RPMI8226 (cell line): Measurements from ENCODE around the gene QSER1.
A peak's percentile ranks its signal among the peaks of the same experiment; 100 is the strongest.
"Not testable (repeated sequence)": the region's sequence is repeated elsewhere in the genome, so short reads cannot be mapped to it uniquely, and the experiment has no call there.

Source experiments
- DNase-seq: peaks from one replicate; pipeline ENCODE4 v3.0.0-alpha.2; 2015

Gene QSER1

DNA sequence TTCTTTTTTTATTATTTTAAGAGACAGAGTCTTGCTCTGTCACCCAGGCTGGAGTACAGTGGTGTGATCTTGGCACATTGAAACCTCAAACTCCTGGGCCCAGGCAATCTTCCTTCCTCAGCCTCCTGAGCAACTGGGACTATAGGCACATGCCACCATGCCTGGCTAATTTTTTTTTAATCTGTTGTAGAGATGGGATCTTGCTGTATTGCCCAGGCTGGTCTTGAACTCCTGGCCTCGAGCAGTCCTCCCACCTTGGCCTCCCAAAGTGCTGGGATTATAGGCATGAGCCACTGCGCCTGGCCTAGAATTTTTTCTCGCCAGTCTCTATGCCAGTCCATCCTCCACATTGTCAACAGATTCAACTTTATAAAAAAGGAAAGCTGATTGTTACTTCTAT lies 44.7 kb downstream of the QSER1 start:
- not testable (repeated sequence) for DNase-seq

DNA sequence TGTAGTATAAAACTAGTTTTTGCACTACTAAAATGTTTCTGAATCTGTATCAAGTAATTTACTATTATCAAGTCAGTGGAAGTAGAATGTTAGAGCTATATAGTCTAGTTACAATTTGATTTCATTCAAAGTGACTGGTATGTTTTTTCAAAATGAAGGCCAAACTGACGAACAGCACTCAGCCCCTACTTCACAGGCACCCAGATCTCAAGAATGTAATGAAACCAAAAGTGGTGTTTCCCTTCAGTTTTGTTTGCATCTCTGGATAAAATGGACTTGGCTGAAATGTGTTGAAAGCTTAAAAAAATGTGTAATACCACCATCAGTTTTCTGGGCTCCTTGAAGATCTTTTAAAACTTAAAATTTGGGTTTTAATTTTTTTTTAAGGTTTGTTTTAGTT lies 46.4 kb downstream of the QSER1 start:
- DNase-seq = no peak

DNA sequence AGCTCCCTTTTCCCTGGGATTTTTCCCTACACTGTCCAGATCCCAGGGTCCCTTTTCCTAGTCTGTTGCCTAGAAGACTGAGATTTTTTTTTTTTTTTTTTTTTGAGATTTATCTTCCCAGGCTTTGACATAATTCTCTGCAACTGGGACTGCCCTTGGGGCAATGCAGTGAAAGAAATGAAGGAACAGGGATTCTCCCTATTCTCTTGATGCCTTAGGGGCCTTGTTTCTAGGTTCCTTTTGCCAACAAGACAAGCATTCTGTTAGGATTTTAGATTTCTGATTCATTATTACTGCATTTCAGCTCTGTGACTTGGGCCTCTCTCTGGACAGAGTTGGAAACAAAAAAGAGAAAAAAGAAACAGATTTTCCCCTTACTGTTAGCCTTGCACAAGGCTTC lies 47.3 kb downstream of the QSER1 start:
- DNase-seq = no peak

DNA sequence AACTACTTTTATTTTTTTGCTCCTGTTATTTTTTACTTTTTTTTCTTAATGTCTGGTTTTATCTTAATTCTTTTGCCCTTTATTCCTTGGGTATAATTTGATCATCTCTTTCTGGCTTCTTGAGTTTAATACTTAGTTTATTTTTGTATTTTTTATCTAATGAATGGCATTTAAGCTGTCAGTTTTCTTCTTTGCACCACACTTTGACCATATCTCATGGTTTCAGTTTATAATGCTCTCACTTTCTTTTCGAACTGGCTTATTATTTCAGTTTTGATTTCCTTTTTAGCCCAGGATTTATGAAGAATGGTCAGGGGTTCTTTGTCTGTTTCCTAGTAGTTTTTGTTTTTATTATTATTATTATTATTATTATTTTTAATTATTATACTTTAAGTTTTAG lies 48.3 kb downstream of the QSER1 start:
- no peak for DNase-seq

DNA sequence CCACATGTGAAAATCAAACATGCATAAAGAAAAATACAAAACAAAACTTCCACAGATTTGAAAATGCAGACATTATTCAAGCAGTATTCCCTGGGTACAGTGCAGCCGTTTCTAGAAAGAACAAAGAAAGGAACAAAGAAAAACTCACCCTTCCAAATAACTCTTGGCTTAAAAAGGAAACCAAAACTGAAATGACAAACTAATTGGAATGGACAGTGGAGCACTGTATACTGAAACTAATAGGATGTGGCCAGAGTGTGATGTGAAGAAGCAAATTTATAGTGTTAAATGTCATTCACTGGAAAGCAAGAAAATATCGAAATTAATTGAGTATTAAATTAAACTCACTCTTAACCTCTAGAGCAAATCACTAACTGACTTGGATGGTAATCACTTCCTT lies 55.4 kb downstream of the QSER1 start:
- no peak for DNase-seq

DNA sequence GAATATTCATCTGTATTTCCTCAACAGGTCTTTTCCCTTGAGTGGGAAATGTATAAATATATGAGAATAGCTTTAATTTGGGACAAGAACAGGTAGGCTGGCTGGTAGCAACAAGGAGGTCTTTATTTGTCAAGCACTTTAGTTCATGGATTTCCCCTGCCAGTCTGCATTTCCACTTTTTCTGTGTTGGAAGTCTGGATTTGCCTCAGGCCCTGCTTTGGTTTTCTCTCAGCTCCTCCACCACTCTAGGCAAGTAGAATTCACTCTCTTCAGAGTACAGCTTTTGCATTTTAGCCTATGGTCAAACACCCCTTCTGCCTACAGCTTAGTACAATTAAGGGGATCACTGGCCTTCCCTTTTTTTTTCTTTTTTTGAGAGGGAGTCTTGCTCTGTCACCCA lies 57.1 kb downstream of the QSER1 start:
- DNase-seq = no peak

DNA sequence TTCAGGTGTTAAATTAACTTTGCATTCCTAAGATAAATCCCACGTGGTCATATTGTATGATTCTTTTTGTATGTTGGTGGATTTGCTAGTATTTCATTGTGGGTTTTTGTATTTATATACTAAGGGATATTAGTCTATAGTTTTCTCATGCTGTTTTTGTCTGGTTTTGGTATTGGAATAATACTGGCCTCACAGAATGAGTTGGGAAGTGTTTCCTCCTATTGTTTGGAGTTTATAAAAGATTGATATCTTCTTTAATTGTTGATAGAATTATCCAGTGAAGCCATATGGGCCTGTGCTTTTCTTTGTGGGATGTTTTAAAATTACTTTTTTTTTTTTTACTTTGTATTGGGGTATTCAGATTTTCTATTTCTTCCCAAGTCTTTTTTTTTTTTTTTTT lies 59.8 kb downstream of the QSER1 start:
- no peak for DNase-seq

DNA sequence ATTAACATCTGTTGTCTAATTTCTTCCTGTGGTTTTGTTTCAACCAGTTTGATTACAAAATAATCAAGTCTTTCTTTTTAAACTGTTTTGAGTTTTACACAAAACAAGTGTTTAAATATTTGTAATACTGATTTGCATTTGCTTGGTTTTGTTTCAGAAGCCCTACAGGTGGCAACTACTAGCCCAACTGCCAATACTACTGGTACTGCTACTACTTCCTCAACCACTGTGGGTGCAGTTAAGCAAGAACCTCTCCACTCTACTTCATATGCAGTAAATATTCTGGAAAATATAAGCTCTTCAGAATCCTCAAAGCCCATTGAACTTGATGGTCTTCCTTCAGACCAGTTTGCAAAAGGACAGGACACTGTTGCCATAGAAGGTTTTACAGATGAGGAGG lies 61.1 kb downstream of the QSER1 start:
- no peak for DNase-seq

DNA sequence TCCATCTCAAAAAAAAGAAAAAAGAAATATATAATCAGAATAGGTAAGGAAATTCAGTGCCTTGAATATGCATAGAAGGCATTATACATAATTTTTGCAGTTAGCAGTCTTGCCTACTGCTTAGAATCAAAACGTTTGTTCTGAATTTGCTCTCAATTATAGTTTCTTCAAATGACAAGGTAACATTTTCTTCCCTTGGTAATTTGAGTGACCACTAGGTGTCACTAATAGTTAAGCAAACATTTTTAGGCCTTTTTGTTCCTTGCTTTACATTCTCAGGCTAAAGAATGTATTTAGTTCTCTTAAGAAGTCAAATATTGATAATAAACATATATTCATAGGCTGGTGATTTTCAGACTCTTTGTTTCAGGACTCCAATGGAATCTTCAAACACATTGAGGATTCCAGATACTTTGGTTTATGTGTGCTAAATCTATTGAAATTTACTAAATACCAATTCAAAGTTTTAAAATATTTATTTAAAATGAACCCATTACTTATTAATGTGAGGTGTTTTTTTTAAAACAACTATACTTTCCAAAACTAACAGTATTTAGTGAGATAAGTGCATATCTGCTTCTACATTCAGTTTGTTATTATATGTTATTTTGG lies 68.0 kb downstream of the QSER1 start:
- DNase-seq = peak; percentile 23

DNA sequence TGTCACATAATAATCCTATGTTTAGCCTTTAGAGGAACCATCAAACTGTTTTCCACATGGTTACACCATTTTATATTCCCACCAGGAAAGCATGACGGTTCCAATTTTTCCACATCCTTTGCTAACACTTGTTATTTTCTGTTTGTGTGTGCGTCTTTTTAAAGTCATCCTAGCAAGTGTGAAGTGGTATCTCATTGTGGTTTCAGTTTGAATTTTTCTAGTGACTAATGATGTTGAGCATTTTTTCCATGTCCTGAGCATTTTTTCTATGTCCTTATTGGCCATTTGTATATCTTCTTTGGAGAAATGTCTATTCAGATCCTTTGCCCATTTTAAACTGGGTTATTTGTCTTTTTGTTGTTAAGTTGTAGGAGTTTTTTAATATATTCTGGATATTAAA lies 69.4 kb downstream of the QSER1 start:
- no peak for DNase-seq

DNA sequence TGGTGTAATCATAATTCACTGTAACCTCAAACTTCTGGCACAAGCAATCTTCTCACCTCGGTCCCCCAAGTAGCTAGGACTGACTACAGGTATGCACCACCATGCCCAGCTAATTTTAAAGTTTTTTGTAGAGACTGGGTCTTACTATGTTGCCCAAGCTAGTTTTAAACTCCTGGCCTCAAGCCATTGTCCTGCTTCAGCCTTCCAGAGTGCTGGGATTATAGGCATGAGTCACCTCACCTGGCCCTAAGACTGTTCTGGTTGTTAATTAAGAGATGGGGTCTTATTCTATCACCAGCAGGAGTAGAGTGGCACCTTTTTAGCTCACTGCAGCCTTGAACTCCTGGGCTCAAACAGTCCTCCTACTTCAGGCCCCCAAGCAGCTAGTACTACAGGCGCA lies 71.1 kb downstream of the QSER1 start:
- DNase-seq = no peak

DNA sequence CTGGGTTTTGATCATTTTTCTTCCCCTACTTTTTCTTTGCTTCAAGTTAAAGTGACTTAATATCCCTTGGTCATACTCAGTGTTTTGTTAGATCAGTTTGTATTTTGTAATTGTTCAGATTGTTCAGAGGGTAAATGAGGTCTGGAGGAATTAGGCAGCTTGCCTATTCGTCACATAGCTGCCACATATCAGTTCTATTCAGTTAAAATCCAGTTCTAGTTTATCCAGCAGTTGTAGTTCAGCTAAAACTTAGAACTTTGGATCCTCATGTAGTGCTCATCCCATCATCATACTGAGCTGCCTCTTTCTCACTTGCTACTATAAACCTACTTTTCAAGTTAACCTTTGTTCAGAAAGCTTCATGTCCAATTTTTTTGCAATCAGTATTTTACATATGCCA lies 75.9 kb downstream of the QSER1 start:
- DNase-seq = no peak

DNA sequence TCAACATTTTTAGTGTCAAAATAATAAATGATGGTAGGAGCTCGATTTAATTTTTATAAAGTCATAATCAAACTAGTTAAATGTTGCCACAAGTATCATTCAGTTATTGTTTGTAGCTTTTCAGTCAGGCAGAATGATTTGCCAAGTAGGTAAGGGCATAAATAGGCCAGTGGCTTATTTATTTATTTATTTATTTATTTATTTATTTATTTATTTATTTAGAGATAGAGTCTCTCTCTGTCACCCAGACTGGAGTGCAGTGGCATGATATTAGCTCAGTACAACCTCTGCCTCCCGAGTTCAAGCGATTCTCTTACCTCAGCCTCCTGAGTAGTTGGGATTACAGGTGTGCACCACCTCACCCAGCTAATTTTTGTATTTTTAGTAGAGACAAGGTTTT lies 79.6 kb downstream of the QSER1 start:
- DNase-seq = not testable (repeated sequence)

DNA sequence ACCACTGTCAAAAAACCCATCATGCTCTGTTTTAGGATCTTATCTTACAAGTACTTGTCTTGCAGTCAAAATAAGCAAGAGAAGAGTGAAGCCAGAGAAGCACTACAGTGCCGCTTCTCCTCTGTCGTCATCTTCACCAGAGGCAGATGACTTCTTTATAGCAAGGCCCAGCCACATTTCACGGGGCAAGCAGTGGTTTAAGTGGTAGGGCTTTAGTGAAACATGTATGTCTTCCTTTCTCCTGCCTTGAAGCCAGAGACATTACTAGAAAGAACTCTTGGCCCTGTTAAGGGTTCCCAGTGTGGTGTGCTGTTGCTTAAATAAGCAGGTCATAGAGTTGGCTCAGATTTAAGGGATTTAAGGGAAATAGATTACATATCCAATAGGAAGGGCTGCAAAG lies 80.2 kb downstream of the QSER1 start:
- no peak for DNase-seq

DNA sequence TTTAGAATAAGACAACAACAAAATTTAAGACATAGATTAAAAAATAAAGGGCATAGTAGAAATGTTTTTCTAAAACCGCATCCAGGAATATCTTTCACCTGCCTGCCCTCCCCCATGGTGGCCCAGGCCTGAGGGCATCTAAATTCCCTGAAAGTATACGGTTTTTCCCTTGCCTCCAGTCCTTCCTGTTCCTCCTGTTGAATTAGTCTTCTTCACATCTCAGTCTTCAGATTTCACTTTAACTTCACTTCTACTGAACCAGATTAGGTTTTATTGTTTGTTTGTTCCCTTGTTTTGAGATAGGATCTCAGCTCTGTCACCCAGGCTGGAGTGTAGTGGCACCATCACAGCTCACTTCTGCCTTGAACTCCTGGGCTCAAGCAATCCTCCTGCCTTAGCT lies 90.0 kb downstream of the QSER1 start:
- DNase-seq = no peak

DNA sequence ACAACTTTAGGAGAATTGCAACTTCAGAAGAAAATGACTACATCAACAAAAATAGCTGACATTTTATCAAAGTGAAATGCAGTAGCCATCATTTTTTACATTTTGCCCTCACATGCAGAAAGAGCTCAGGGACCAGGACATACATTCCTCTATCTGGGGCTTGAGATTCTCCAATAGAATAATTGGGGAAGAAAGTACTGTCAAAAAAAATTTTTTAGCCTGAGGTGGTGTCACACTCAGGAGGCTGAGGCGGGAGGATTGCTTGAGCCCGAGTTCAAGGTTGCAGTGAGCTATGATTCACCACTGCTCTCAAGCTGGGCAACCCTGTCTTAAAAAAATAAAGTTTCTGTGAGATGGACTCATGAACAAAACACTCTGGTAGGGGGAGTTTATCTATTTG lies 90.9 kb downstream of the QSER1 start:
- DNase-seq = no peak

DNA sequence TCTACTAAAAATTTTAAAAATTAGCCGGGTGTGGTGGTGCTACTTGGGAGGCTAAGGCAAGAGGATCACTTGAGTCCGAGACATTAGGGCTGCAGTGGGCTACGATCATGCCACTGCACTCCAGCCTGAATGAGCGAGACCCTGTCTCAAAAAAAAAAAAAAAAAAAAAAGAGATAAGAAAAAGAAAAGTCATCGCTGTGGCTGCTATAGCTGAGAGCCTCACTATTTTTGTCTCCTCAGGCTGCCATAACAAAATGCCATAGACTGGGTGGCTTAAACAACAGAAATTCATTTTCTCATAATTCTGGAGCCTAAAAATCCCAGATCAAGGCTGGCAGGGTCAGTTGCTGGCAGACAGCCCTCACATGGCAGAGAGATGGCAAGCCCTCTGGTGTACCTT lies 93.0 kb downstream of the QSER1 start:
- DNase-seq = no peak

DNA sequence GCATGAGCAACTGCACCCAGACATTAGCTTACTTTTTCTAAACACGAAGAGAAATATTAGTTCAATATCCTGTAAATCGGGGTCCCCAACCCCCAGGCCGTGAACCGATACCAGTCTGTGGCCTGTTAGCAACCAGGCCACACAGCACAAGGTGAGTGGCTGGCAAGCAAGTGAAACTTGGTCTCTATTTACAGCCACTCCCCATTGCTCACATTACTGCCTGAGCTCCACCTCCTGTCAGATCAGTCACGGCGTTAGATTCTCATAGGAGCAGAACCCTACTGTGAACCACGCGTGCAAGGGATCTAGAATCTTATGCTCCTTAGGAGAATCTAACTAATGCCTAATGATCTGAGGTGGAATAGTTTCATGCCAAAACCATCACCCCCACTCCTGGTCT lies 95.2 kb downstream of the QSER1 start:
- no peak for DNase-seq

DNA sequence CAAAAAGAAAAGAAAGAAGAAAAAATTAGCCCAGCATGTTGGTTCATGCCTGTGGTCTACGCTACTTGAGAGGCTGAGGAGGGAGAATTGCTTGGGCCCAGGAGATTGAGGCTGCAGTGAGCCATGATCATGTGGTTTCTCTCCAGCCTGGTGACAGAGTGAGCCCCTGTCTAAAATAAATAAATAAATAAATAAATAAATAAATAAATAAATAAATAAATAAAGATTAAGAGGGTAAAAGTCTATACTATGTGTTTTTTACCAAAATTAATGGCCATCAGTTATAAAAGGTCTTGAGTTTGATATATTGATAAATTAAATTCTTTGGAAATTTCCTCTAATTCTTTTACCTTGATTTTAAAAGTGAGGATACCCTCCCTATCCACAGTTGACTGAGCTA lies 97.9 kb downstream of the QSER1 start:
- no peak for DNase-seq

DNA sequence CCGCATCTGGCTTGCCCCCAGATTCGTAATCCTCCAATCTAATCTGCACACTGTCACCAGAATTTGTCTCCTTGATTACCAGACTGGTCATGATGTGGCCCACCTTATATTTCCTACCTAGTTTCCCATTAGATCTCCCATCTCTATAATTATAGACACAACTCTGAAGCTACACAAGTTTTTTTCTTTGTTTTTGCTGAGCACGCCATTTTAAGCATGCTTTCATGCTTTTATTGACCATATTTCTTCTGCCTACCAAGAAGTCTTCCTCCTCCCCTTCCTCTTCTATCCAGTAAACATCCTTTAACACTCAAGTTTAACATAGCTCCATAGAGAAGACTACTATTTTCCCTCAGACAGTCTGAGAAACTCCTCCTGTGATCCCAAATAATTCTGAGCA lies 98.8 kb downstream of the QSER1 start:
- no peak for DNase-seq

DNA sequence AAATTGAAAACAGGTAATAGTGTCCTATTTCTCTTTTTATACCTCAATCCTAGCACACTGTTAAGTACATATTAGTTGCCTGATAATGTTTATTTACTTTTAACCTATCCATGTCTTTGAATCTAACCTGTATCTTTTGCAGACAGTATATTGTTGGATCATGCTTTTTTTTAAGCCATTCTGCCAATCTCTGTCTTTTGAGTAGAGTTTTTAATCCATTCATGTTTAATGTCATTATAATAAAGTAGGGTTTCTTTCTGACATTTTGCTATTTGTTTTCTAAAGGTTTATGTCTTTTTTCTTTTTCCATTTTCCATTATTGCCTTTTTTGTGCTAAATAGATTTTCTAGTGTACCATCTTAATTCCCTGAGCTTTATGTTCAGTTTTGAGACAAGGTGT lies 99.3 kb downstream of the QSER1 start:
- DNase-seq = no peak

DNA sequence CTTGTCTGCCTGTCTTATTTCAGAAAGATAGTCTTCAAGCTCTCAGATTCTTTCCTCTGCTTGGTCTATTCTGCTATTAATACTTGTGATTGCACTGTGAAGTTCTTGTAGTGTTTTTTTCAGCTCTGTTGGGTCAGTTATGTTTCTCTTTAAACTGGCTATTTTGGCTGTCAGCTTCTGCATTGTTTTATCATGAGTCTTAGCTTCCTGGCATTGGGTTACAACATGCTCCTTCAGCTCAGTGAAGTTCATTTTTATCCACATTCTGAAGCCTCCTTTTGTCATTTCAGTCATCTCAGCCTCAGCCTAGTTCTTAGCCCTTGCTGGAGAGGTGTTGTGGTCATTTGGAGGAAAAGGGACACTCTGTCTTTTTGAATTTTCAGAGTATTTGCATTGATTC lies 107.6 kb downstream of the QSER1 start:
- no peak for DNase-seq

DNA sequence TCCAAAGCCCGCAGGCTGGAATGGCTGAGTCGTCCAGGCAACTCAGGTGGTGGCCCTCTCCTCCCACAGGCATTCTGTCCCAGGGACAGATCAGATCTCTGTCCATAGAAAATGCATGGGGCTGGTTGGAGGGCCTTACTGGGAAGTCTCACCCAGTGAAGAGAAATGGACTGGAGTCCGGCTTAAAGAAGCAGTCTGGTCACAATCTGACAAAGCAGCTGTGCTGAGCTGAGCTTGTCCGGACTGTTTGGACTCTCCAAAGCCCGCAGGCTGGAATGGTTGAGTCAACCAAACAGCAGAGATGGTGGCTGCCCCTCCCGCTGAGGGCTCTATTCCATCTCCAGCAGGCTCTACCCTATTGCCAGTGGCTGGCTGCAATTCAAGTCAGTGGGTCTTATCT lies 108.7 kb downstream of the QSER1 start:
- no peak for DNase-seq

DNA sequence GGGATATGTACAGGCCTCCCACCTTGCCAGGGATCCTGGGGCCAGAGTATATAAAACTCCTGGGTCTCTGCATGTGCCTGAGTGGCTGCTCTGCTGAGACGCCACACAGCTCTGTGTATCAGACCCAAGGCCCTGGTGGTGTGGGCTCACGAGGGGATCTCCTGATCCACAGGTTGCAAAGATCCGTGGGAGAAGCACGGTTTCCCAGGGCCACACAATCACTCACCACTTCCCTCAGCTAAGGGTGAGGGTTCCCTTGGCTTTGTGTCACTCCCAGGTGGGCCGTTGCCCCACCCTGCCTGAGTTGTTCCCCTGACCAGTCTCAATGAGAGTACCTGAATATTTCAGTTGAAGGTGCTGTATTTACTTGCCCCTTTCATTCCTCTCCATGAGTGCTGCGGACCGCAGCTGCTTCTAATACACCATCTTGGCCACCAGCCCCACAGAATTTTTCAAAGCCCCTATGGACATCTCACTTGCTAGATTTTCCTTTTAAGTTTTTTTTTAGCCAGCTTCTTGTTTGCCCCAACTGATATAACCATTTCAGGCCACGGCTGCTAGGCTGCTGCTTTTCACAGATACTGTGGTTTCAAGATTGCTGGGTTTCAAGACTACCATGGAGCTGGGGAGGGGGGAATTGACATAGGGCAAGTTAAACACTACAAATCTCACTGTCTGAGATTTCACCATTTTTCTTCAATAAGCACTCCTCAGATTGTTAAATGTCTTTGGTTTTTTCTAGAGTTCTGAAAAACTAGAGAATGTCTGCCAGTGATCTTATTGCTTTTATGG lies 109.3 kb downstream of the QSER1 start:
- DNase-seq = no peak

DNA sequence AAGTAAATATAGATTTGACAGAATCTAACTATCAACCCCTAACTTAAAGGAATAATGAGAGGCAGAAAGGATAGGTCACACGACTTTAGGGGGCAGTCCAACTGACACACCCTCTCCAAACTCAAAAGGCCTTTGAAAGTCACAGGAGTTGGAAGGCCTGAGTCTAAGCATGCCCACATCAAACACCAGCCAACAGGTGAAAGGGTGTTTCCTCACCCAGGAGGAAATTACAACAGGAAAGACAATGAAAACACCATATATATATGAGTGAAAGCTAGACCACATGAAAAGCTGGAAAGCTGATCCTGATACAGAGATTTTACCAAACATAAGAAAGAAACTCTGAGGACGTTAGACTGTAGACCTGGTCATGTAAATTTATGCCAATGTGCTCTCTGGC lies 112.6 kb downstream of the QSER1 start:
- DNase-seq = no peak
